ENCODE measurements around the gene NLRP9. TPM values are rescaled to one million over a fixed set of nuclear protein-coding genes. Genes with fewer than 3 reads are reported as not detected.

Gene NLRP9
- total and polyA plus RNA-seq, 7 experiments from 2014 or later = not detected

DNA sequence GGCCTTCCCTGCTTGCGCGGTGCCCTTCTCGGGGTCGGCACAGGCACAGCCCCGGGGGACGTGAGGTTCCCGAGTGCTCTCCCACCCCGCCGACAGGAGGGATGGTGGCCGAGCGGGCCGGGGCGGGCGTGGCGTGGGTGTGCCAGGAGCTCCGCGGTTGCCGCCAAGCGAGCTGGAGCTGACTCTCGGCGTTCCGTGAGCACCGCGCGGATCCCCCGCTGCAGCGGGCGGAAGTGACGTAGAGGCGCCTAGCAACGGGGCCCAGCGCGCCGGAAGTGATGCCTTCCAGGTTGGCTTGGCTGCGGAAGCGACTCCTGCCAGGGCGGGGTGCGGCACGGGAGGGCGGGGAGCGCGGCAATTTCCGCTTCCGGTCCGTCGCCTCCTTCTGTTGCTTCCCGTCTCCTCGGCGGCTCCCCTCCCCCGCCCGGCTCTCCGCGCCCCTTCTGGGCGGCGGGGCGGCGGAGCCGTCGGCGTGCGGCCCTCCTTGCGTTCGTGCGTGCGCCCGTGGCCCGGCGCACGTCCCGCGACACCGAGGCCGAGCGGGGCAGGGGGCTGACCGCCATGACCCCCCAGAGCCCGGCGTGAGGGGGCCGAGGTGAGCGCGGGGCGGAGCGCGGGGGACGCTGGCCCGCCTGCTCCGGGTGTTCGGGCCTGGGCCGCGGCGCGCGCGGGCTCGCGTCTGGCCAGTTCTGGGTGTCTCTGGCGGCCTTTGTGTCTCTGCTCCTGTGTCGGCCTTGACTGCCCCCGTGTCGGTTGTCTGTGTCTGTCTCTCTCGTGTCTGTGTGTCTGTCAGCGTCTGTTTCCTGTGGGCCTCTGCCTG, 63.2 kb downstream of the NLRP9 start, which contains the start of gene EPN1:
TSS of gene EPN1 (plus strand) at position 386 of the 820 bp plus-strand sequence. CDS start 3,402 bp downstream, outside the sequence.
- H3K27me3 ChIP-seq (ENCODE audit: control insufficient read depth in 2 of 2, insufficient read depth in 2 of 2, low read length in 2 of 2) = no peaks in the 10 kb centered on the region
- peak within 1 kb of the TSS; percentile 90 to 99 (median 96) for H3K27ac Mint-ChIP-seq
- peaks cover 26 to 28% of the 10 kb centered on the region in 2 donors for H3K4me1 ChIP-seq (ENCODE audit: control insufficient read depth in 2 of 2, insufficient read depth in 2 of 2, low read length in 2 of 2)
- intact Hi-C loops (cut with micrococcal nuclease) = loop anchor here (1.0 kb wide), 7 partner anchors 20 to 639 kb away; partner anchors contain the start of genes FIZ1 (in 2 of the 2), U2AF2 (in 2 of the 2), PPP1R12C (in 1 of the 2) and ZNF444 (in 1 of the 2)
- no peaks in the 10 kb centered on the region for H3K9me3 ChIP-seq (ENCODE audit: control insufficient read depth in 2 of 3, low read length in 3 of 3)
- peaks cover 0 to 28% (median 4%) of the 10 kb centered on the region in 5 donors for H3K36me3 Mint-ChIP-seq
- H3K27me3 Mint-ChIP-seq = no peaks in the 10 kb centered on the region
- ATAC-seq (peak; percentile 93), DNase-seq (peak; percentile 88 to 98 (median 96))
- H3K4me3 ChIP-seq (ENCODE audit: low read length) = peak within 1 kb of the TSS; percentile 72
- H3K9me3 Mint-ChIP-seq = no peaks in the 10 kb centered on the region
- peaks cover 49 to 72% (median 58%) of the 10 kb centered on the region in 7 donors for H3K4me1 Mint-ChIP-seq
- H3K36me3 ChIP-seq (ENCODE audit: control insufficient read depth in 2 of 3, insufficient read depth in 3 of 3, low read length in 3 of 3) = peaks cover 3 to 58% (median 6%) of the 10 kb centered on the region in 3 experiments
- ChIA-PET CTCF (interaction anchor here (0.7 kb wide), 1 partner anchor 9 kb away, joined by 3 read pairs; no protein-coding TSS in a partner anchor), POLR2A (interaction anchor here (0.7 to 1.4 kb wide), 3 partner anchors 18 to 69 kb away, joined by 3 to 5 read pairs (median 4); partner anchors contain the start of genes U2AF2 and ZNF865)
- H3K27ac ChIP-seq (ENCODE audit: low read depth, low read length) = peak within 1 kb of the TSS; percentile 84
- H3K4me3 Mint-ChIP-seq = peak within 1 kb of the TSS; percentile 89 to 99 (median 97)

DNA sequence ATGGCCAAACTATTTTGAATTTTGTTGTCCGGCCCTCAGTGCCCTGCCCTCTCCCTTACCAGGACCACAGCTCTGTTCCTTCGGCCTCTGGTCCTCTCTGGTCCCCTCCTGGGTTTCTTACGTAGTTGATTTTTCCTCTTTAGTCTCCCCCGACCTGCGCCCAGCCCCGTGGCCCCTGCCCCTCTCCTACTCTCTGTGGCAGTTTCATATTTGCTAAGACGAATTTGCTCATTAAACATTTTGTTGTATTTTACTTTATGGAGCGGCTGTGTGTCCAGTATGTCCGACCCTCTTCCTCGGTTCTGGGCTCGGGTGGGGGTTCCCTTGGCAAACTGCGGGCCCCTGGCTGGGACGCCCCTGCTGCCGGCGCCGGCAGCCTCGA, 63.8 kb downstream of the NLRP9 start:
- H3K27ac ChIP-seq (ENCODE audit: low read depth, low read length) = peak overlapping the region; percentile 84
- DNase-seq (no peak), ATAC-seq (no peak)
- Mint-ChIP-seq H3K9me3 (no peaks in the 10 kb centered on the region), H3K27me3 (no peaks in the 10 kb centered on the region), H3K27ac (peak overlapping the region in 8 of 9 donors; percentile 74 to 99 (median 90)), H3K36me3 (peaks cover 0 to 28% (median 4%) of the 10 kb centered on the region in 5 donors), H3K4me1 (peaks cover 45 to 71% (median 58%) of the 10 kb centered on the region in 7 donors), H3K4me3 (peak overlapping the region in 9 of 10 donors; percentile 14 to 99 (median 75))
- H3K9me3 ChIP-seq (ENCODE audit: control insufficient read depth in 2 of 3, low read length in 3 of 3) = no peaks in the 10 kb centered on the region
- peak overlapping the region; percentile 72 for H3K4me3 ChIP-seq (ENCODE audit: low read length)
- peaks cover 3 to 58% (median 10%) of the 10 kb centered on the region in 3 experiments for H3K36me3 ChIP-seq (ENCODE audit: control insufficient read depth in 2 of 3, insufficient read depth in 3 of 3, low read length in 3 of 3)
- H3K4me1 ChIP-seq (ENCODE audit: control insufficient read depth in 2 of 2, insufficient read depth in 2 of 2, low read length in 2 of 2) = peaks cover 26 to 31% of the 10 kb centered on the region in 2 donors
- intact Hi-C loops (cut with micrococcal nuclease) = no loop called here
- POLR2A ChIA-PET = interaction anchor here (0.7 to 1.2 kb wide), 2 partner anchors 18 to 20 kb away, joined by 4 to 5 read pairs; partner anchors contain the start of gene U2AF2
- CTCF ChIA-PET = interaction anchor here (0.7 kb wide), 1 partner anchor 8 kb away, joined by 3 read pairs; no protein-coding TSS in a partner anchor
- H3K27me3 ChIP-seq (ENCODE audit: control insufficient read depth in 2 of 2, insufficient read depth in 2 of 2, low read length in 2 of 2) = no peaks in the 10 kb centered on the region

DNA sequence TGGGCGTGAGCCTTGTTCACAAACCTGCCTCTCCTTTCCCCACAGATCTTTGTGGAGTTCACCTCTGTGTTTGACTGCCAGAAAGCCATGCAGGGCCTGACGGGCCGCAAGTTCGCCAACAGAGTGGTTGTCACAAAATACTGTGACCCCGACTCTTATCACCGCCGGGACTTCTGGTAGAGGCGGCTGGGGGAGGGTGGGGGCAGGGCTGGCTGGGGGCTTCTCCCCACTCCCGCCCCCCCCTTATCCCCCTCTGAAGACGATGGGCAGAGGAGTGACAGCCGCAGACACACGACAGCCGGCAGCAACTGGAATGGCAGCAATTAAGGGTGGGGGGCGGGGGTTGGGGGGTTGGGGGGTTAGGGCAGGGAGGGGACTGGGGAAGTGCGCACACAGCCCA, 64.3 kb downstream of the NLRP9 start:
- Mint-ChIP-seq H3K27me3 (no peaks in the 10 kb centered on the region), H3K4me3 (peak overlapping the region in 8 of 10 donors; percentile 2 to 59 (median 30)), H3K9me3 (no peaks in the 10 kb centered on the region), H3K4me1 (peaks cover 41 to 65% (median 54%) of the 10 kb centered on the region in 7 donors), H3K27ac (peak overlapping the region in 7 of 9 donors; percentile 24 to 93 (median 73)), H3K36me3 (peaks cover 0 to 24% (median 4%) of the 10 kb centered on the region in 5 donors)
- Histone ChIP-seq H3K9me3 (ENCODE audit: control insufficient read depth in 2 of 3, low read length in 3 of 3) (no peaks in the 10 kb centered on the region), H3K4me1 (ENCODE audit: control insufficient read depth in 2 of 2, insufficient read depth in 2 of 2, low read length in 2 of 2) (peaks cover 26 to 31% of the 10 kb centered on the region in 2 donors), H3K36me3 (ENCODE audit: control insufficient read depth in 2 of 3, insufficient read depth in 3 of 3, low read length in 3 of 3) (peaks cover 5 to 58% (median 15%) of the 10 kb centered on the region in 3 experiments), H3K27me3 (ENCODE audit: control insufficient read depth in 2 of 2, insufficient read depth in 2 of 2, low read length in 2 of 2) (no peaks in the 10 kb centered on the region), H3K4me3 (ENCODE audit: low read length) (no peak overlapping the region), H3K27ac (ENCODE audit: low read depth, low read length) (peak overlapping the region; percentile 84)
- ATAC-seq = no peak
- no peak for DNase-seq
- ChIA-PET POLR2A (interaction anchor here (1.1 to 1.2 kb wide), 2 partner anchors 17 to 19 kb away, joined by 5 to 6 read pairs; partner anchors contain the start of gene U2AF2), CTCF (interaction anchor here (0.7 to 1.0 kb wide), 3 partner anchors 17 to 47 kb away, joined by 3 to 5 read pairs (median 3); no protein-coding TSS in a partner anchor)
- intact Hi-C loops (cut with micrococcal nuclease) = no loop called here

DNA sequence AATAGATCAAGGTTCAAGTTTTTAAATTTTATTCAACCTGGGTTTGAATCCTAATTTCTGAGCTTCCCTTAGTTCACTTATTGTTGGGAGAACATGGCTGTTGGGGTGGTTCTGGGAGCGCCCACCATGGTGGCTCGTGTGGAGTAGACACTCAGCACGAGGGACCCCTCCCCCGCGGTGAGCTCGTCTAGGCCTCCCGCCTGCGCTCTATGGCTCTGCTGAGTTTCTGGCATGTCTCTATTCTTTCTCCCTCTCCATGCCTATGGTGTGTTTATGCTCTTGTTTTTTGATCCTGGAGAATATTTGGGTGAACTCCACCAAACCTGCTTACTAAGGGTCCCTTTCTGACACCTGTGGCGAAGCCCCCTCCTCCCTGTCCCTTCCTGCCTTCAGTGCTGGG, 64.7 kb downstream of the NLRP9 start:
- H3K27ac Mint-ChIP-seq = peak overlapping the region in 7 of 9 donors; percentile 24 to 93 (median 73)
- no peaks in the 10 kb centered on the region for H3K9me3 ChIP-seq (ENCODE audit: control insufficient read depth in 2 of 3, low read length in 3 of 3)
- H3K4me3 ChIP-seq (ENCODE audit: low read length) = no peak overlapping the region
- H3K27ac ChIP-seq (ENCODE audit: low read depth, low read length) = peak overlapping the region; percentile 46
- H3K27me3 ChIP-seq (ENCODE audit: control insufficient read depth in 2 of 2, insufficient read depth in 2 of 2, low read length in 2 of 2) = no peaks in the 10 kb centered on the region
- peaks cover 0 to 20% (median 4%) of the 10 kb centered on the region in 5 donors for H3K36me3 Mint-ChIP-seq
- H3K9me3 Mint-ChIP-seq = no peaks in the 10 kb centered on the region
- POLR2A ChIA-PET = interaction anchor here (1.0 to 1.1 kb wide), 2 partner anchors 17 to 19 kb away, joined by 3 to 6 read pairs; partner anchors contain the start of gene U2AF2
- H3K4me3 Mint-ChIP-seq = peak overlapping the region in 8 of 10 donors; percentile 2 to 59 (median 30)
- ATAC-seq = no peak
- peaks cover 9 to 58% (median 19%) of the 10 kb centered on the region in 3 experiments for H3K36me3 ChIP-seq (ENCODE audit: control insufficient read depth in 2 of 3, insufficient read depth in 3 of 3, low read length in 3 of 3)
- no peak for DNase-seq
- H3K27me3 Mint-ChIP-seq = no peaks in the 10 kb centered on the region
- intact Hi-C loops (cut with micrococcal nuclease) = no loop called here
- H3K4me1 Mint-ChIP-seq = peaks cover 37 to 61% (median 49%) of the 10 kb centered on the region in 7 donors
- peaks cover 26 to 31% of the 10 kb centered on the region in 2 donors for H3K4me1 ChIP-seq (ENCODE audit: control insufficient read depth in 2 of 2, insufficient read depth in 2 of 2, low read length in 2 of 2)
- CTCF ChIA-PET = interaction anchor here (0.7 to 1.0 kb wide), 3 partner anchors 16 to 47 kb away, joined by 3 to 5 read pairs (median 3); no protein-coding TSS in a partner anchor

DNA sequence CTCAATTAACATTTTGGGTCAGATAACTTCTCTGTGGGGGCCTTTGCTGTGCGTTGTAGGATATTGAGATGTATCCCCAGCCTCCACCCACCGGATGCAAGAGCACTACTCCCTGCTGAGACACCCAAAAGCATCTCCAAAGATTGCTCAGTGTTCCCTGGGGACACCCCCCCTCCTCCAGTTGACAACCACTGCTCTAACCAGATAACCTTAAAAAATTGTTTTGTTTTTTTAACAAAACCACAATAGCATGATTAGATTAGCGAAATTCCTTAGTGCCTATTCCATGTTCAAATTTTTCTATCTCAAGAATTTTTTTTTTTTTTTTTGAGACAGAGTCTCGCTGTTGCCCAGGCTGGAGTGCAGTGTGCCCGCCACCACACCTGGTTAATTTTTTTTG, 65.8 kb downstream of the NLRP9 start:
- peaks cover 0 to 15% (median 4%) of the 10 kb centered on the region in 5 donors for H3K36me3 Mint-ChIP-seq
- Histone ChIP-seq H3K4me1 (ENCODE audit: control insufficient read depth in 2 of 2, insufficient read depth in 2 of 2, low read length in 2 of 2) (peaks cover 25 to 31% of the 10 kb centered on the region in 2 donors), H3K9me3 (ENCODE audit: control insufficient read depth in 2 of 3, low read length in 3 of 3) (no peaks in the 10 kb centered on the region), H3K27me3 (ENCODE audit: control insufficient read depth in 2 of 2, insufficient read depth in 2 of 2, low read length in 2 of 2) (no peaks in the 10 kb centered on the region), H3K4me3 (ENCODE audit: low read length) (no peak overlapping the region), H3K27ac (ENCODE audit: low read depth, low read length) (no peak overlapping the region), H3K36me3 (ENCODE audit: control insufficient read depth in 2 of 3, insufficient read depth in 3 of 3, low read length in 3 of 3) (peaks cover 11 to 58% (median 20%) of the 10 kb centered on the region in 3 experiments)
- CTCF ChIA-PET = interaction anchor here (0.6 to 0.7 kb wide), 2 partner anchors 107 to 1282 kb away, joined by 5 to 7 read pairs; no protein-coding TSS in a partner anchor
- peak overlapping the region in 6 of 9 donors; percentile 25 to 73 (median 66) for H3K27ac Mint-ChIP-seq
- no peak for ATAC-seq
- H3K9me3 Mint-ChIP-seq = no peaks in the 10 kb centered on the region
- intact Hi-C loops (cut with micrococcal nuclease) = no loop called here
- no peaks in the 10 kb centered on the region for H3K27me3 Mint-ChIP-seq
- DNase-seq = no peak
- H3K4me1 Mint-ChIP-seq = peaks cover 29 to 54% (median 41%) of the 10 kb centered on the region in 7 donors
- POLR2A ChIA-PET = interaction anchor here (1.0 kb wide), 1 partner anchor 16 kb away, joined by 3 read pairs; no protein-coding TSS in a partner anchor
- H3K4me3 Mint-ChIP-seq = peak overlapping the region in 2 of 10 donors; percentile 23 to 29

DNA sequence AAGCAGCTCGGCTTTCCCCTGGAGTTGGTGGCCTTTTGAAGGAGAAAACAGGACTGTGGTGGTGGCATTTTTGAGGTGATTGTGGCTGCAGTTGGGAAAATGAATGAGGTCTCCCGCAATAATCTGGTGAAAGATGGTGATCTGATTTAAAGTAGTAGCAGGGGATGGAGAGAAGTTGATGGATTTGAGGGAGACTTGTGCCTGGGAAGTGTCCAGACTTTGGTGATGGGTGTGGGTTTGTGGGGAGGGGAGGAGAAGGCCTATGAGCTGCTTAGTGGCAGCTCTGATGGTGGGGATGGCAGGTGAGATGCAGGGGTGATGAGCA, 67.2 kb downstream of the NLRP9 start:
- H3K27me3 ChIP-seq (ENCODE audit: control insufficient read depth in 2 of 2, insufficient read depth in 2 of 2, low read length in 2 of 2) = no peaks in the 10 kb centered on the region
- intact Hi-C loops (cut with micrococcal nuclease) = loop anchor here in 1 of 2 donors (1.0 kb wide), 1 partner anchor 39 kb away; no protein-coding TSS in a partner anchor
- H3K4me3 Mint-ChIP-seq = peak overlapping the region in 1 of 10 donors; percentile 23
- no peaks in the 10 kb centered on the region for H3K9me3 Mint-ChIP-seq
- H3K4me1 ChIP-seq (ENCODE audit: control insufficient read depth in 2 of 2, insufficient read depth in 2 of 2, low read length in 2 of 2) = peaks cover 12 to 17% of the 10 kb centered on the region in 2 donors
- ChIA-PET CTCF (interaction anchor here (1.1 to 1.3 kb wide), 4 partner anchors 14 to 64 kb away, joined by 3 to 7 read pairs (median 6); no protein-coding TSS in a partner anchor), POLR2A (interaction anchor here (1.0 to 1.1 kb wide), 3 partner anchors 13 to 31 kb away, joined by 3 to 6 read pairs (median 3); no protein-coding TSS in a partner anchor)
- peak overlapping the region in 3 of 9 donors; percentile 38 to 59 (median 45) for H3K27ac Mint-ChIP-seq
- H3K4me3 ChIP-seq (ENCODE audit: low read length) = no peak overlapping the region
- H3K27me3 Mint-ChIP-seq = no peaks in the 10 kb centered on the region
- H3K36me3 Mint-ChIP-seq = peaks cover 0 to 17% (median 4%) of the 10 kb centered on the region in 5 donors
- H3K36me3 ChIP-seq (ENCODE audit: control insufficient read depth in 2 of 3, insufficient read depth in 3 of 3, low read length in 3 of 3) = peaks cover 11 to 72% (median 31%) of the 10 kb centered on the region in 3 experiments
- H3K27ac ChIP-seq (ENCODE audit: low read depth, low read length) = no peak overlapping the region
- peaks cover 16 to 49% (median 37%) of the 10 kb centered on the region in 7 donors for H3K4me1 Mint-ChIP-seq
- no peaks in the 10 kb centered on the region for H3K9me3 ChIP-seq (ENCODE audit: control insufficient read depth in 2 of 3, low read length in 3 of 3)
- DNase-seq = no peak
- no peak for ATAC-seq

All from naive thymus-derived CD4-positive, alpha-beta T cell (primary cell).